HCT116 (cell line): ENCODE data around the gene TMEM121B. TPM values are rescaled to one million over a fixed set of nuclear protein-coding genes. Genes with fewer than 3 reads are reported as not detected.

Experiments
- ATAC-seq: fragments of 200-7000 bp; cut with Tn5 transposase; 2 replicates; pipeline ENCODE4 v1.9.1; 2020; ENCODE audit warnings: mild to moderate bottlenecking, moderate library complexity
- BruUV-seq: library from RNA; stranded (reverse); fragments of 400-500 nt; replicated peaks from 2 replicates; lab custom pipeline; 2021; lab: Mats Ljungman, UMichigan
- CTCF ChIA-PET: fragments of 300-600 bp; sonication (Branson Sonifier 250); formaldehyde crosslinking; loops from one replicate; lab custom pipeline; 2021; ENCODE audit warnings: antibody characterized with exemption; lab: Charles Lee
- POLR2A ChIA-PET: fragments of 300-600, 350-600 bp; sonication (Branson Sonifier 250); formaldehyde crosslinking; loops from one replicate; lab custom pipeline; 2021; ENCODE audit warnings: antibody characterized with exemption; lab: Charles Lee
- RAD21 ChIA-PET, 2 experiments: fragments of 300-600 bp; sonication (Branson Sonifier 250); formaldehyde crosslinking; loops; one replicate each; lab custom pipeline; 2023; ENCODE audit warnings: low total read pairs in 2 of 2; ENCODE audit not compliant: uncharacterized antibody in 2 of 2, unreplicated experiment in 2 of 2, low non-redundant PET in 1 of 2; lab: Charles Lee
- DNase-seq: peaks from one replicate; pipeline ENCODE4 v3.0.0-alpha.2; 2010; ENCODE audit warnings: low read depth, low spot score
- H2AFZ ChIP-seq: fragments of 200-600 bp; shearing (Covaris generic), sonication (generic); 2 replicates; pipeline ENCODE4 v1.6.1; 2017; ENCODE audit warnings: low read depth, mixed run types, mixed read lengths, antibody characterized with exemption, low read length; ENCODE audit not compliant: poor library complexity, severe bottlenecking
- H3K27ac ChIP-seq: 2 replicates; pipeline ENCODE4 v1.5.1; 2012; ENCODE audit warnings: low read depth, low read length
- H3K27me3 ChIP-seq: fragments of 200-600 bp; sonication (generic); 2 replicates; pipeline ENCODE4 v1.6.1; 2016; ENCODE audit warnings: mixed run types, low read length, mixed read lengths; ENCODE audit not compliant: insufficient read depth
- H3K36me3 ChIP-seq, 2 experiments: fragments of 200-500 bp in 1 of 2; fragments of 200-600 bp in 1 of 2; sonication (Bioruptor generic) in 1 of 2; sonication (generic) in 1 of 2; 2 replicates each; pipeline versions ENCODE4 v1.5.1 to v1.6.1; 2014 to 2016; ENCODE audit warnings: low read length in 2 of 2, inconsistent platforms in 1 of 2, mixed read lengths in 1 of 2, mixed run types in 1 of 2; ENCODE audit not compliant: insufficient read depth in 2 of 2, control insufficient read depth in 1 of 2
- H3K4me1 ChIP-seq, 2 experiments: fragments of 200-600 bp in 1 of 2; sonication (generic) in 1 of 2; 2 replicates each; pipeline versions ENCODE4 v1.5.1 to v1.6.1; 2012 to 2017; ENCODE audit warnings: low read length in 2 of 2, inconsistent platforms in 1 of 2, mild to moderate bottlenecking in 1 of 2, mixed read lengths in 1 of 2, mixed run types in 1 of 2, moderate library complexity in 1 of 2; ENCODE audit not compliant: insufficient read depth in 2 of 2, control insufficient read depth in 1 of 2
- H3K4me2 ChIP-seq: fragments of 200-600 bp; sonication (generic); 2 replicates; pipeline ENCODE4 v1.6.1; 2017; ENCODE audit warnings: mixed run types, low read length, mixed read lengths
- H3K4me3 ChIP-seq, 2 experiments: fragments of 200-600 bp in 1 of 2; sonication (generic) in 1 of 2; replicated peaks in 1 of 2; 2 replicates each; pipeline ENCODE4 v1.5.1; 2011 to 2016; ENCODE audit warnings: low read length in 2 of 2, control low read depth in 1 of 2, low read depth in 1 of 2, mild to moderate bottlenecking in 1 of 2, mixed read lengths in 1 of 2, mixed run types in 1 of 2
- H3K79me2 ChIP-seq: fragments of 200-600 bp; sonication (generic); 2 replicates; pipeline ENCODE4 v1.6.1; 2017; ENCODE audit warnings: mild to moderate bottlenecking, mixed run types, low read length, moderate library complexity, mixed read lengths; ENCODE audit not compliant: insufficient read depth
- H3K9ac ChIP-seq: fragments of 200-600 bp; sonication (generic); 2 replicates; pipeline ENCODE4 v1.6.1; 2016; ENCODE audit warnings: low read length, mixed read lengths
- H3K9me2 ChIP-seq: fragments of 200-600 bp; sonication (generic), shearing (Covaris generic); 2 replicates; pipeline ENCODE4 v1.6.1; 2017; ENCODE audit warnings: mixed run types, mild to moderate bottlenecking, moderate library complexity; ENCODE audit not compliant: insufficient read depth
- H3K9me3 ChIP-seq, 2 experiments: fragments of 200-500 bp in 1 of 2; fragments of 200-600 bp in 1 of 2; sonication (Bioruptor generic) in 1 of 2; sonication (generic) in 1 of 2; 2 replicates each; pipeline ENCODE4 v1.6.1; 2014 to 2017; ENCODE audit warnings: low read length in 2 of 2, mixed read lengths in 2 of 2, inconsistent platforms in 1 of 2, low read depth in 1 of 2, mild to moderate bottlenecking in 1 of 2, mixed run types in 1 of 2, moderate library complexity in 1 of 2; ENCODE audit not compliant: control insufficient read depth in 1 of 2, insufficient read depth in 1 of 2
- H4K20me1 ChIP-seq: fragments of 200-600 bp; sonication (generic), shearing (Covaris generic); 2 replicates; pipeline ENCODE4 v1.6.1; 2017; ENCODE audit warnings: mixed run types, mild to moderate bottlenecking, moderate library complexity; ENCODE audit not compliant: insufficient read depth
- CBX3 ChIP-seq: IDR thresholded peaks from 2 replicates; pipeline ENCODE4 v1.6.1; 2012; ENCODE audit warnings: low read depth
- EGR1 ChIP-seq: IDR thresholded peaks from 2 replicates; pipeline ENCODE4 v1.6.1; 2012; ENCODE audit warnings: low read depth
- ELF1 ChIP-seq: IDR thresholded peaks from 2 replicates; pipeline ENCODE4 v1.6.1; 2012; ENCODE audit warnings: low read depth, borderline replicate concordance
- EZH2 ChIP-seq: fragments of 200-600 bp; sonication (generic); IDR thresholded peaks from 2 replicates; pipeline ENCODE4 v1.6.1; 2017; ENCODE audit warnings: antibody characterized with exemption, mixed run types
- EZH2phosphoT487 ChIP-seq: fragments of 200-600 bp; IDR thresholded peaks from 2 replicates; pipeline ENCODE4 v1.6.1; 2018; ENCODE audit warnings: antibody characterized with exemption, borderline replicate concordance
- FOSL1 ChIP-seq: IDR thresholded peaks from 2 replicates; pipeline ENCODE4 v1.6.1; 2012; ENCODE audit warnings: low read depth
- JUND ChIP-seq: IDR thresholded peaks from 2 replicates; pipeline ENCODE4 v1.6.1; 2012
- POLR2A ChIP-seq: IDR thresholded peaks from 2 replicates; pipeline ENCODE4 v1.7.0; 2011; ENCODE audit warnings: borderline replicate concordance; ENCODE audit not compliant: insufficient read depth, insufficient read length; ENCODE audit errors: extremely low read depth
- RAD21 ChIP-seq: IDR thresholded peaks from 2 replicates; pipeline ENCODE4 v1.6.1; 2012; ENCODE audit warnings: low read depth, mild to moderate bottlenecking
- ZFX ChIP-seq: fragments of 450-650 bp; IDR thresholded peaks from 2 replicates; pipeline ENCODE4 v1.6.1; 2017
- ZNF274 ChIP-seq: fragments of 200-500 bp; sonication (Bioruptor generic); IDR thresholded peaks from 2 replicates; pipeline ENCODE4 v1.6.1; 2014; ENCODE audit warnings: mild to moderate bottlenecking, low read depth, low read length, inconsistent platforms
- intact Hi-C: fragments of 100-400 bp; cut with micrococcal nuclease; formaldehyde crosslinking; loops from 2 replicates; pipeline ENCODE4 v1.10.0; 2022
- total RNA-seq: library from RNA; stranded (reverse); gene quantifications from one replicate; pipeline ENCODE4 v1.2.1, GENCODE V29; 2021; ENCODE audit not compliant: unreplicated experiment
- TF ChIP-seq, protein P1 (sequence below), 3 experiments: fragments of 200-600 bp in 1 of 3; sonication (generic) in 1 of 3; IDR thresholded peaks in 2 of 3; conservative IDR thresholded peaks in 1 of 3; 2 replicates each; pipeline ENCODE4 v1.5.1; 2012 to 2017; ENCODE audit warnings: low read depth in 2 of 3, low read length in 2 of 3, antibody characterized with exemption in 1 of 3, borderline replicate concordance in 1 of 3, control low read depth in 1 of 3, mild to moderate bottlenecking in 1 of 3, mixed read lengths in 1 of 3, mixed run types in 1 of 3, moderate library complexity in 1 of 3; ENCODE audit not compliant: insufficient read depth in 1 of 3
- TF ChIP-seq, protein P2 (sequence below): IDR thresholded peaks from 2 replicates; pipeline ENCODE4 v1.6.1; 2012

Gene TMEM121B
- total RNA-seq, 1 experiment from 2014 or later, result 0.57 TPM

DNA sequence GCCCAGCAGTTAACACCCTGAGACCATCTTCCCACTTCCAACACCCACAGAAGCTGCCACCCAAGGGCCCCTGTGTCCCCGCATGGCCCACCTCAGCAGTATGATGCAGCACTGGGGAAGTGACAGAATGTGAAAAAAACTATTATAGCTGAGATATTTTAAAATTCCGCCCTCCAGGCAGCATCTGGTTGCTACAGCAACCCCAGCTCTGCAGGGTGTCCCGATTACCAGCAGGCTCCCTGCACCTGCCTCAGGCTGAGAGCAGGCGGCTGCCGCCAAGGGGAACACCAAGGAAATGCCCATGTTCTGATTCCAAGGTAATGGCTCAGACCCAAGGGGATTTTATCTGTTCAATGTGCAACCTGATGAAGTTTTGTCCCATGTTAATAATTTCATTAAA is 10.5 kb upstream of the TMEM121B start:
- no TSS peak for BruUV-seq
- intact Hi-C loops, result no loop called here
- Histone ChIP-seq H2AFZ (no peak overlapping the region), H3K4me2 (no peak overlapping the region), H3K4me1 (0 out of 4 replicates have a peak, but pooled peaks cover 0 to 3% of the 10 kb centered on the region in 2 experiments), H3K4me3 (no peak overlapping the region), H3K27me3 (no peaks in the 10 kb centered on the region), H3K27ac (no peak overlapping the region), H3K79me2 (no peaks in the 10 kb centered on the region), H3K9me2 (no peaks in the 10 kb centered on the region), H3K9me3 (no peaks in the 10 kb centered on the region), H4K20me1 (no peaks in the 10 kb centered on the region), H3K9ac (no peak overlapping the region), H3K36me3 (no peaks in the 10 kb centered on the region)
- POLR2A ChIA-PET, result no interaction called here
- RAD21 ChIA-PET, result interaction anchor here in 1 of 2 experiments (0.6 kb wide), 1 partner anchor 43 kb away, joined by 5 read pairs; no protein-coding TSS in a partner anchor
- DNase-seq (no peak), ATAC-seq (peak; percentile 53; the same call in 1 of the 2 replicates)
- CTCF ChIA-PET, result interaction anchor here (1.1 kb wide), 1 partner anchor 40 kb away, joined by 5 read pairs; no protein-coding TSS in a partner anchor
- no peak for TF ChIP-seq EZH2phosphoT487
- TF ChIP-seq RAD21, result no peak
- TF ChIP-seq EZH2, result no peak
- TF ChIP-seq ELF1, result no peak
- no peak for TF ChIP-seq ZNF274
- TF ChIP-seq, protein P1, sequence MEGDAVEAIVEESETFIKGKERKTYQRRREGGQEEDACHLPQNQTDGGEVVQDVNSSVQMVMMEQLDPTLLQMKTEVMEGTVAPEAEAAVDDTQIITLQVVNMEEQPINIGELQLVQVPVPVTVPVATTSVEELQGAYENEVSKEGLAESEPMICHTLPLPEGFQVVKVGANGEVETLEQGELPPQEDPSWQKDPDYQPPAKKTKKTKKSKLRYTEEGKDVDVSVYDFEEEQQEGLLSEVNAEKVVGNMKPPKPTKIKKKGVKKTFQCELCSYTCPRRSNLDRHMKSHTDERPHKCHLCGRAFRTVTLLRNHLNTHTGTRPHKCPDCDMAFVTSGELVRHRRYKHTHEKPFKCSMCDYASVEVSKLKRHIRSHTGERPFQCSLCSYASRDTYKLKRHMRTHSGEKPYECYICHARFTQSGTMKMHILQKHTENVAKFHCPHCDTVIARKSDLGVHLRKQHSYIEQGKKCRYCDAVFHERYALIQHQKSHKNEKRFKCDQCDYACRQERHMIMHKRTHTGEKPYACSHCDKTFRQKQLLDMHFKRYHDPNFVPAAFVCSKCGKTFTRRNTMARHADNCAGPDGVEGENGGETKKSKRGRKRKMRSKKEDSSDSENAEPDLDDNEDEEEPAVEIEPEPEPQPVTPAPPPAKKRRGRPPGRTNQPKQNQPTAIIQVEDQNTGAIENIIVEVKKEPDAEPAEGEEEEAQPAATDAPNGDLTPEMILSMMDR (IDR thresholded peaks at IDR 0.05 in 2 of 3, conservative IDR thresholded peaks at IDR 0.05 in 1 of 3; ENCODE audit: borderline replicate concordance in 1 of 3, insufficient read depth in 1 of 3, low read depth in 2 of 3, low read length in 2 of 3), result no peak
- TF ChIP-seq ZFX, result no peak

DNA sequence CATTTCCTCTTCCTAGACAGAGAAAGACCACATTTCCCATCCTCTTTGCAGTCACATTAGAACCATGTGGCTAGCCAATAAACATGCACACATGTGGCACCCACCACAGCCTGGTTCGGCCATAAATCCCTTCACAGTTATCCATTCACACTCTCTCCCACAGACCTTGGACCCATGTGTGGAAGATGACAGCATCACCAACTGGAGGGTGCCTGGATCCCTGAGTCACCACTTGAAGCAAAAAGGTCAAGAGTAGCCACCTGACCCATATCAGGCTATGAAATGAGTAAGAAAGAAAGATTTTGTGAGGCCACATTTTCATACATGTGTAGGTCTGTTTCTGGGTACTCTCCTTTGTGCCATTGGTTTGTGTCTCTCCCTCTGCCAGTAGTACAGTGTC is 9.0 kb upstream of the TMEM121B start:
- intact Hi-C loops, result no loop called here
- Histone ChIP-seq H3K36me3 (no peaks in the 10 kb centered on the region), H3K79me2 (no peaks in the 10 kb centered on the region), H4K20me1 (no peaks in the 10 kb centered on the region), H3K4me1 (0 out of 4 replicates have a peak, but pooled peaks cover 0 to 3% of the 10 kb centered on the region in 2 experiments), H3K4me2 (no peak overlapping the region), H3K9ac (no peak overlapping the region), H3K4me3 (no peak overlapping the region), H3K9me3 (no peaks in the 10 kb centered on the region), H2AFZ (no peak overlapping the region), H3K27me3 (no peaks in the 10 kb centered on the region), H3K9me2 (no peaks in the 10 kb centered on the region), H3K27ac (no peak overlapping the region)
- CTCF ChIA-PET, result no interaction called here
- no peak for ATAC-seq
- POLR2A ChIA-PET, result no interaction called here
- TF ChIP-seq, protein P1 (IDR thresholded peaks at IDR 0.05 in 2 of 3, conservative IDR thresholded peaks at IDR 0.05 in 1 of 3; ENCODE audit: borderline replicate concordance in 1 of 3, insufficient read depth in 1 of 3, low read depth in 2 of 3, low read length in 2 of 3), result no peak
- TF ChIP-seq POLR2A, result no peak
- TF ChIP-seq JUND, result no peak
- TF ChIP-seq EGR1, result no peak
- TF ChIP-seq CBX3, result no peak
- TF ChIP-seq FOSL1, result no peak
- TF ChIP-seq ELF1, result no peak
- TF ChIP-seq, protein P2, sequence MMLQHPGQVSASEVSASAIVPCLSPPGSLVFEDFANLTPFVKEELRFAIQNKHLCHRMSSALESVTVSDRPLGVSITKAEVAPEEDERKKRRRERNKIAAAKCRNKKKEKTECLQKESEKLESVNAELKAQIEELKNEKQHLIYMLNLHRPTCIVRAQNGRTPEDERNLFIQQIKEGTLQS, result no peak
- BruUV-seq, result no TSS peak
- RAD21 ChIA-PET, result no interaction called here
- DNase-seq, result no peak
